C4-2B (cell line): ENCODE measurements around the gene COPS8.

ENCODE experiments used
- H3K27ac ChIP-seq: fragments of 450-650 bp; 2 replicates; pipeline ENCODE4 v1.5.1; 2017
- CTCF ChIP-seq: fragments of 450-650 bp; conservative IDR thresholded peaks from 2 replicates; pipeline ENCODE4 v1.5.1; 2017; ENCODE audit warnings: mild to moderate bottlenecking
- ZFX ChIP-seq: fragments of 450-650 bp; IDR thresholded peaks from 2 replicates; pipeline ENCODE4 v1.6.1; 2017

Gene COPS8

GRCh38 chr2:237081596-237081995 is 4.1 kb upstream of the COPS8 start:
- TF ChIP-seq CTCF = no peak
- no peak for TF ChIP-seq ZFX
- H3K27ac ChIP-seq = no peak overlapping the region

- no peak overlapping the region for H3K27ac ChIP-seq
- TF ChIP-seq ZFX = no peak
- no peak for TF ChIP-seq CTCF
Observed at GRCh38 chr2:237083026-237083425, 2.7 kb upstream of the COPS8 start.

GRCh38 chr2:237084444-237084843 is 1.2 kb upstream of the COPS8 start:
- TF ChIP-seq CTCF = no peak
- no peak for TF ChIP-seq ZFX
- H3K27ac ChIP-seq = no peak overlapping the region

GRCh38 chr2:237090906-237091305 is 5.2 kb downstream of the COPS8 start:
- TF ChIP-seq CTCF (no peak), ZFX (no peak)
- H3K27ac ChIP-seq = no peak overlapping the region

- no peak for TF ChIP-seq ZFX
- no peak for TF ChIP-seq CTCF
- H3K27ac ChIP-seq = no peak overlapping the region
Observed at GRCh38 chr2:237091779-237092436, 6.2 kb downstream of the COPS8 start.

- TF ChIP-seq CTCF (no peak), ZFX (no peak)
- no peak overlapping the region for H3K27ac ChIP-seq
Observed at GRCh38 chr2:237092506-237092905, 6.8 kb downstream of the COPS8 start.

- TF ChIP-seq CTCF (peak; percentile 70), ZFX (no peak)
- no peak overlapping the region for H3K27ac ChIP-seq
Observed at GRCh38 chr2:237092920-237093781, 7.5 kb downstream of the COPS8 start.
